HG03196 (cell line): ENCODE measurements around the gene NAGPA.
A peak's percentile ranks its signal among the peaks of the same experiment; 100 is the strongest.
"Not testable (repeated sequence)": the region's sequence is repeated elsewhere in the genome, so short reads cannot be mapped to it uniquely, and the experiment has no call there.

ENCODE experiments used
- ATAC-seq: cut with Tn5 transposase; IDR thresholded peaks from one replicate; pipeline ENCODE4 v1.9.1; 2021; ENCODE audit not compliant: unreplicated experiment

Gene NAGPA

GRCh38 chr16:5062790-5063765 lies 29.3 kb upstream of the NAGPA start:
- no peak for ATAC-seq

GRCh38 chr16:5062051-5062450 lies 28.3 kb upstream of the NAGPA start:
- ATAC-seq, result no peak

DNA sequence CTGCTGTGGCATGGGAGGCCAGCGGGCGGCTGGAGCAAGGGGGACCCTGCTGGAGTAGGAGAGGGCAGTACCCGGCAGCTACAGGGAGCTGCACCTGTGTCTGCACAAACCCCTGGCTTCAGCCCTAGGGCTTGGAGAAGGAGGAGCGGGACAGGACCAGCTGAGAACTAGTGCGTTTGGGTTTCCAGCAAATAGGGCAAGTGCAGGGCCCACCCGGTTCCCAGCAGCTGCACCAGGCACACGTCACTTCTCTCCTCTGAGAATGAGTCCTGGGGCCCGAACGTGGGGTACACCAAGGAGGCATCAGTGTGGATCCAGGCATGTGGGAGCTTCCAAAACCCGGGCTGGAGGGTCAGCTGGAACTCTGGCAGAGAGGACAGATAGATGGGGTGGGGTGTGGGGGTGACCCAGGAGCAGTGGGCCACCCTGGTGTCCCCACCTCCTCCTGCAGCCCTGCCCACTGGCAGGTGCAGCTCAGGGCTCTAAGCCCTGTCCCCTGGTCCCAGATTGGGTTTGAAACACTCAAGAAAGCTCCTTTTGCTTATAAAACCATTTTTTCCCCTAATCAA lies 26.4 kb upstream of the NAGPA start:
- no peak for ATAC-seq

DNA sequence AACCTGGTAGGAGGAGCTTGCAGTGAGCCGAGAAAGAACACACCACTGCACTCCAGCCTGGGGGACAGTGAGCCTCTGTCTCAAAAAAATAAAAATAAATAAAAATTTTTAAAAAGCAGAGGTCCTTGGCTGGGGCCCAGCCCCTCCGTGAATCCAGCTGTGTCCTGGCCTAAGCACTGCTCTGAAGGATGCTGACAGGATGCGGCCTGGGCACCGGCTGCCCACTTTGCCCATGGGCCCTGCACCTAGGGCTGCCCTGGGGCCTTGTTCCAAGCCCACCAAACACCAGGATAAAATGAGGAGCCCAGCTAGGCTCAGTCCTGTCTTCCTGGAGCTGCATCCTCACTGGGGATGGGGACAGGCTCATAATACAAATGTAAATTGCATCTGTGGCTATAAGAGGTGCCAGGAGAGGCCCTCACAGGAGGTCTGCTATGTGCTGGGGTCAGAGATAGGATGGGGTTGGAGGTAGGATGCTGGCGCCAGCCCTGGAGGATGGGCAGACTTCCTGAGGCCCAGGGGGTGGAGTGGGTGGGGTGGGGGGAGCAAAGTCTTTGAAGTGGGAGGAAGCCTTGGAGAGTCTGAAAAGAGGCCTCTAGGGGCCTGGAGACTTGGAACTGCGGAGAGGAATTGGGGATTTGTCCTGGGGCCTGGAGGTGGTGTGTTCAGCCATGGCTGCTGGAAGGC lies 25.8 kb upstream of the NAGPA start:
- no peak for ATAC-seq

DNA sequence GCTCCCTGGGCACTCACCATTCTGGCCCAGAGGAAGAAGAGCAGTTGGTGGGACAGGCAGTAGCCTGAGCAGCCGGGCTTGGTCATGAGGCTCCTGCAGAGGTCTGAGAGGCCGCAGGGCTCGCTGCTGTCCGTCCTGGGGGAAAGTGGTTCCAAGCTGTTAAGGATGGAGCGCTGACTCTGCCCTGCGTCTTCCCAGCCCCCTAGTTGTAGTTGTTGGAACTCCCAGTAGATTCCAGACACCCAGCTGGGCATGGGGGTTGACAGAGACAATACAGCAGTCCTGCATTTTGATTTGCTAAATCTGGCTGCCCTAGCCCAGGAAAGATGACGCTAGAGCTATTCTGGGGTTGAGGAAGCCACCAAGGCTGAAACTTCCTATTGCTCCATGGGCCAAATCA lies 24.7 kb upstream of the NAGPA start:
- no peak for ATAC-seq

DNA sequence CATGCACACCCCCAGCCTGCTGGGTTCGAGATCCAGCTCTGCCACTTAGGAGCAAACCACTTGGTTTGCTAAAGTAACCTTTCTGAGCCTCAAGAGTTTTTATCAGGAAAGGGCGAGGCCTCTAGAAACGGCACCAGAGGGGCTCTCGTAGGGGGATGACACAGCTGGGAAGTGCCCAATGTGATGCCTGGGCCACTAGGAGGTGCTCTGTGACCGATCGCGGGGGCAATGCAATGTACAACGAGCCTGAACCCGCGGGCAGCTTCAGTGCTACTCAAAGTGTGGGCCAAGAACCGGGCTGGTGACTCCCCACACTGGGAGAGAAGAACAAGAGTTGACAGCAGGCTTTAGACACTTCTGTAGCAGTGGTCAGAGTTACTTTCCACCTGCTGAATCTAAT lies 22.6 kb upstream of the NAGPA start:
- no peak for ATAC-seq

DNA sequence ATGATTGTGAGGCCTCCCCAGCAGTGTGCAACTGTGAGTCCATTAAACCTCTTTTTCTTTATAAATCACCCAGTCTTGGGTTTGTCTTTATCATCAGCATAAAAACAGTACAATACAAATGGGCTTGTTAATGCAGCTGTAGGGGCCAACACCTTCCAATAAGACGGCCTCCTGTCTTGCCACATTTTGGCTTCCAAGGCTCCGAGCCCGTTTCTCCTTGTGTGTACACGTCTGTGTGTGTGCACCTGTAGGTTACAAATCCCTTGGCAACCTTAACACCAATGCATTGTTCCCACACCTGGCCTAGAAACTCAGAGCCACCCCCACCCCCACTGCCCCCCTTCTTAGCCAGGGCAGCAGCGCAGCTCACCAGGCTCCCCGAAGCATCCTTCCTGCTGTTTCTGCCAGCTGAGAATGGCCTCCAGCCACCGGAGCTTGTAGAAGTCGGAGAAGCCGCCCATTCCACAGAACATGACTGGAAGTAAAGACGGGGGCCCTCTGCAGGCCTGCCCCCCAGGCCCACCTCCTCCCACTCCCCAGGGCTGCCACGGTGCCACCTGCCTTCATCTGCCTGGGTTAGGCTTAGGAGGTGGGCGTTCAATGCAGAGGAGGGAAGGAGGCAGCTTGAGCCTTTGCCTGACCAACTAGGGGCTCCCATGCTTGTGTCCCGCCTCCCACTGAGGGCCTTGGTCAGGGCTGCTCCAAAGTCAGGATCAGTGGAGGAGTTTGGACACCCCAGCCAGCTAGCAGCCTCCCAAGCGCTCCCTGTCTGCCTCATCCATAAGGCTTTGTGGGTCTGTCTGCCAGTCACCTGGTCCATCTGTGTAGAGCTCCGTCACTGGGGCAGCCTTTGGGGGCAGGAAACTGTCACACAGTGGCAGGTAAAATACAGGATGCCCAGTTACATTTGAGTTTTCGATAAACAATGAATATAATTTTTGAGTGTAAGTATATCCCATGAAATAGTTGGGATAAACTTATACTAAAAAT lies 21.4 kb upstream of the NAGPA start:
- ATAC-seq, result no peak

DNA sequence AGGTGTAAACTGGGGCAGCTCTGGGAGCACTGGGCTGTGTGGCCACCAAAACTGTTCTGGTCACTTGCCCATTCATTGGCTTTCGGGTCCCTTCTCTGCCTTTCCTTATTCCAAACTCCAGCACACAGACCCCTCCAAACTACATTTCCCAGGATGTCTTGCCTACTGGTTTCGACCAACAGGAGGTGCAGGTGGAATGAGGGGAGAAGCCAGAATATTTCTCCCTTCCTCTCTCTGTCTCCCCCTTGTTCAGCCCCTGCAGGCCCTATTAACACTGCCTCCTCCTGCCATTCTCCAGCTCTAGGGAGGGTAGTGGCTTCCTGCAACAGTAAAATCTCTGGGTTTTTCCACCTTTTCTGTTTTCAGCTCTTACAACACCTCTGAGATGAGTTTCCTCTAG lies 13.2 kb upstream of the NAGPA start:
- ATAC-seq, result no peak

- no peak for ATAC-seq
Measured at GRCh38 chr16:5045499-5046115, 11.9 kb upstream of the NAGPA start.

- not testable (repeated sequence) for ATAC-seq
Measured at GRCh38 chr16:5044581-5044980, 10.8 kb upstream of the NAGPA start.

DNA sequence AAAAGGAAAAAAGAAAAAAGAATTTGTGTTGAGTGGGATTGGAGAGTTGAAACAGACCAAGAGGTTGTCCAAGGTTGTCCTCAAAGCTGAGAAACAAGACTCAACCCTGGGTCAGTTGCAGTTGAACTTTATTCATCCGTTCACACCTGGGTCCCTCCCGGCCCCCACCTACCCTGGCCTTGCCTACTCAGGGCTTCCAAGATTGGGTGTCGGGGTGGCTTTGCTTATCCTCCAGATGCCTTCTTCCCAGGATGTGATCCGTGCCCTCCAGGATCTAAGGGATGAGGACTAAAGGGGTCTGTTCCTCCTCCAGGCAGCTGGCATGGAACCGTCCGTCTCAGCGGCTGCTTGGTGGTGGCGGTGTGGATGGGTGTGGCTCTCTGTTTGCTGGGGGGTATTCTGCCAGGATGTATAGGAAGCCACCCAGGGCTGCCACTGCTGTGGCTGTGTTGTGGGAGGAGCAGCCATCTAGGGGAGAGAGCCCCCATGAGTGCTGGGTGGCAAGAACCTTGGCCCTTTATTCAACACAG lies 10.3 kb upstream of the NAGPA start:
- ATAC-seq, result no peak

DNA sequence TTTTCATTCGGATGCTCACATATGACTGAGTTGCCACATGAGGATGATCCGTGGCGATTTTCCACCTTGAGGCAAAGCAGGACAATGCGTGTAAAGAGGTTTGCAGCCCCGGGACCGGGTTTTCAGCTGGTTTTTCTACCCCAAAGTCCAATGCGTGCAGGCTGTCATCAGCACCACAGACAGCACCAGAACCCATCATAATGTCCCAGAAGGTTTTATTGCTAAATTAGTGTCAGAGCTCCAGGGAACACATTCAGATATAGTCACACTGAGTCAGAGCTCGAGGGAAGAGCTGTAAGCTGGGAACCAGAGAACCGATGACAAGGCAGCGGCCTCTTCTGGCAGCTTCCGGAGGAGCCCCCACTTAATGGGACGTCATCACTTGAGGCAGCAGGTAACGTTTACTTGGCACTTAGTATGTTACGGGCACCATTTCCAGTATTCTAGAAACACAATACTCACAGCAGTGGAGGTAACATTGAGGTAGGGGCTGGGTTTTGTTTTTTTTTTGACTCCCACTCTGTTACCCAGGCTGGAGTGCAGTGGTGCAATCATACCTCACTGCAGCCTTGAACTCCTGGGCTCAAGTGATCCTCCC lies 8.9 kb upstream of the NAGPA start:
- ATAC-seq, result no peak

- ATAC-seq, result peak; percentile 53
Measured at GRCh38 chr16:5041600-5042133, 7.9 kb upstream of the NAGPA start.

- ATAC-seq, result no peak
Measured at GRCh38 chr16:5040451-5040850, 6.7 kb upstream of the NAGPA start.

DNA sequence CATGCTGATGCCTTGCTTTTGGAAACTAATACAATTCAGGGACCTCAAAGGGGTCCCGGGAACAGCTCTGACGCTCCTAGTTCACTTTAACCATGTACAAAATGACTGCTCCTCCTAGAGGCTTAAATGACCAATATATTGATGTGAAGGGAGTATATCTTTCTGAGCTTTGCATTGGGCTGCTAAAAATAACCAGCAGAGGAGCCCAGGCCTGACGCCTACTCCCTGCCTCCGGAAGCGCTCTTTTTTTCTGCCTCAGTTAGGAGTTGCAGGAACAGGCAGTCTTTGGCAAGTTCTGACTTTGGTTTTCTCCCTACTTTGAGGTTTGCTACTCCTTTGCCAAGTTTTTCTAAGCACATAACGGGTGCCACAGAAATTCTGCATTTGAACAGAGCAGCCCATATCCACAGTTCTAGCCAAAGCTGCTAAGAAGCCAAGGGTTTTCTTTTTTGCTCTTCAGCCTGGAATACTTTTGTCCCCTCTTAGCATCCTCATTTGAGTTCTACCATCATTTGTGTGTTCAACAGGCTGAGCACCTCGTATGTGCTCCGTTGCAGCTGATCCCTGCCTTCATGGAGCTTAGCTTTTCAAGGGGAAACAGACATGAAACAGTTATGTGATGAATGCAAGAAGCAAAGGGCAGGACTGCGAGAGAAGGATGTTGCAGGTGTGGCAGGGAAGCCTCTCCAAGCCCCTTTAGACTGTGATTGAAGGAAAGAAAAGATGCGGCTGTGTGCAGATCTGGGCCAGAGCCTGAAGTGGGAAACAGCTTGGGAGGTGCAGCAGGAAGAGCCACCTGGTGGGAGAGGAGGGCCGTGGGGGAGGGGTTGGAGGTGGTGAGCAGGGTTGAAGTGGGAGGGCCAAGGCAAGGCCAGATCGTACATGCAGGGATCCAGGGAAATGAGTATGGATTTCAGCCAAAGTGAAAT lies 2.8 kb upstream of the NAGPA start:
- ATAC-seq, result no peak

GRCh38 chr16:5035909-5036227 lies 2.1 kb upstream of the NAGPA start:
- ATAC-seq, result no peak

DNA sequence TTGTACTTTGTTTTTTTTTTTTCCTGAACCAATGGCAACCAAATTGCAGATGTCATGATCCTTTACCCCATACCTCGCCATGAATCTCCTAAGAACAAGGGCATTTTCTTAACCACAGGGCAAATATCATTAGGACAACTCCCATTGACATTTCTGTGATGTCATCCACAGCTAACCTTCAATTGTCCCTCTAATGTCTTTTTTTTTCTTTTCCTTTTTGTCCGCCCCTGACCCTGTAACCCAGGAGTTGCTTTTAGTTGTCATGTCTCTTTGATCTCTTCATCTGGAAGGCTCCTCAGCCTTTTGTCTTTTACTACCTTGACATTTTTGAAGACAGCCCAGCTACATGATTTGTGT lies 410 bp upstream of the NAGPA start:
- ATAC-seq, result no peak

GRCh38 chr16:5032748-5033167 lies 977 bp downstream of the NAGPA start:
- no peak for ATAC-seq

GRCh38 chr16:5031601-5032000 lies 2.1 kb downstream of the NAGPA start:
- ATAC-seq, result no peak
